B cell (primary cell): Measurements from ENCODE around the gene BIRC5. TPM values are rescaled to one million over a fixed set of nuclear protein-coding genes. Genes with fewer than 3 reads are reported as not detected.

Experiments
- ATAC-seq: fragments of 200-7000 bp; cut with Tn5 transposase; one replicate; pipeline ENCODE4 v1.10.0; 2021; ENCODE audit warnings: low read depth, mild to moderate bottlenecking, moderate number of reproducible peaks, moderate library complexity
- CTCF ChIA-PET: fragments of 350-600 bp; sonication (Branson Sonifier 250); formaldehyde crosslinking; loops from one replicate; lab custom pipeline; 2021; ENCODE audit warnings: antibody characterized with exemption, inconsistent platforms; lab: Charles Lee
- POLR2A ChIA-PET: fragments of 350-600 bp; sonication (Branson Sonifier 250); formaldehyde crosslinking; loops from one replicate; lab custom pipeline; 2021; ENCODE audit warnings: antibody characterized with exemption; lab: Charles Lee
- DNase-seq: peaks from one replicate; pipeline ENCODE4 v3.0.0; 2013
- H2AFZ ChIP-seq: 2 replicates; pipeline ENCODE4 v1.6.1; 2012; ENCODE audit warnings: mild to moderate bottlenecking, low read depth, low read length; ENCODE audit not compliant: insufficient read depth, poor library complexity, severe bottlenecking
- H3K27ac ChIP-seq, 2 donors: 1 replicate in 1 of 2; 2 replicates in 1 of 2; pipeline ENCODE4 v1.5.1; 2012 to 2013; ENCODE audit warnings: low read length in 2 of 2, mild to moderate bottlenecking in 2 of 2, moderate library complexity in 1 of 2
- H3K27me3 ChIP-seq, 4 experiments: fragments of 200-600 bp in 1 of 4; sonication (generic) in 1 of 4; replicated peaks in 1 of 4; 1 replicate in 2 of 4; 2 replicates in 2 of 4; pipeline versions ENCODE4 v1.6.1 to v1.7.0; 2013 to 2016; ENCODE audit warnings: low read length in 3 of 4, mild to moderate bottlenecking in 2 of 4, mixed read lengths in 1 of 4, moderate library complexity in 1 of 4; ENCODE audit not compliant: insufficient read depth in 4 of 4, control insufficient read depth in 3 of 4; ENCODE audit errors: control extremely low read depth in 1 of 4
- H3K36me3 ChIP-seq, 2 experiments: replicated peaks in 1 of 2; 1 replicate in 1 of 2; 2 replicates in 1 of 2; pipeline versions ENCODE4 v1.6.1 to v1.7.1; 2013; ENCODE audit warnings: low read length in 1 of 2; ENCODE audit not compliant: insufficient read depth in 2 of 2, control insufficient read depth in 1 of 2; ENCODE audit errors: control extremely low read depth in 1 of 2, extremely low read depth in 1 of 2
- H3K4me1 ChIP-seq, 2 donors: fragments of 200-600 bp in 1 of 2; sonication (generic) in 1 of 2; 1 replicate in 1 of 2; 2 replicates in 1 of 2; pipeline versions ENCODE4 v1.5.1 to v1.6.1; 2013 to 2017; ENCODE audit warnings: low read length in 2 of 2; ENCODE audit not compliant: control insufficient read depth in 2 of 2, insufficient read depth in 2 of 2
- H3K4me2 ChIP-seq: replicated peaks from 2 replicates; pipeline ENCODE3; 2012; ENCODE audit warnings: mild to moderate bottlenecking, low read depth, low read length; ENCODE audit not compliant: poor library complexity, severe bottlenecking
- H3K4me3 ChIP-seq, 5 experiments: fragments of 200-600 bp in 1 of 5; sonication (generic) in 1 of 5; 1 replicate in 3 of 5; 2 replicates in 2 of 5; pipeline versions ENCODE4 v1.5.1 to v1.7.0; 2011 to 2016; ENCODE audit warnings: low read length in 4 of 5, mild to moderate bottlenecking in 4 of 5, low read depth in 2 of 5, control low read depth in 1 of 5, moderate library complexity in 1 of 5; ENCODE audit not compliant: insufficient read depth in 1 of 5; ENCODE audit errors: control extremely low read depth in 1 of 5, extremely low read depth in 1 of 5
- H3K79me2 ChIP-seq: fragments of 200-600 bp; sonication (generic); one replicate; pipeline ENCODE4 v1.6.0; 2016; ENCODE audit warnings: low read length; ENCODE audit not compliant: control insufficient read depth, insufficient read depth
- H3K9ac ChIP-seq: fragments of 200-600 bp; sonication (generic); 2 replicates; pipeline ENCODE4 v1.6.1; 2017; ENCODE audit warnings: mild to moderate bottlenecking, low read length, moderate library complexity
- H3K9me3 ChIP-seq, 3 donors: one replicate each; pipeline versions ENCODE4 v1.6.1 to v1.7.1; 2013; ENCODE audit warnings: low read length in 2 of 3; ENCODE audit not compliant: control insufficient read depth in 2 of 3, insufficient read depth in 1 of 3; ENCODE audit errors: control extremely low read depth in 1 of 3
- H4K20me1 ChIP-seq: 2 replicates; pipeline ENCODE4 v1.6.0; 2012; ENCODE audit warnings: mild to moderate bottlenecking, low read length; ENCODE audit not compliant: insufficient read depth, control insufficient read depth, poor library complexity, severe bottlenecking
- H3K27ac Mint-ChIP-seq: one replicate; pipeline ENCODE4 v1.8.0; 2021; ENCODE audit warnings: mixed read lengths
- H3K27me3 Mint-ChIP-seq: one replicate; pipeline ENCODE4 v1.8.0; 2021; ENCODE audit warnings: mixed read lengths
- H3K4me1 Mint-ChIP-seq: one replicate; pipeline ENCODE4 v1.8.0; 2021; ENCODE audit warnings: mixed read lengths
- H3K4me3 Mint-ChIP-seq: one replicate; pipeline ENCODE4 v1.8.0; 2021; ENCODE audit warnings: mixed read lengths
- H3K9me3 Mint-ChIP-seq: one replicate; pipeline ENCODE4 v1.8.0; 2022; ENCODE audit warnings: mixed read lengths; ENCODE audit not compliant: insufficient read depth
- EZH2 ChIP-seq: IDR thresholded peaks from 2 replicates; pipeline ENCODE4 v1.6.1; 2012; ENCODE audit warnings: borderline replicate concordance, low read depth, mild to moderate bottlenecking, moderate library complexity, low read length; ENCODE audit not compliant: insufficient read depth, poor library complexity, severe bottlenecking
- WGBS: methylation state at CpG from one replicate; pipeline ENCODE4 v1.1.5; 2013; ENCODE audit warnings: missing lambda C conversion rate; ENCODE audit not compliant: insufficient coverage; 5-methylcytosine and 5-hydroxymethylcytosine counted together
- intact Hi-C: fragments of 100-400 bp; cut with micrococcal nuclease; formaldehyde crosslinking; loops from one replicate; pipeline ENCODE4 v1.10.0; 2022
- polyA plus RNA-seq: library from polyadenylated mRNA; depleted of rRNA; stranded (reverse); fragments of >200 nt; gene quantifications from 2 replicates; pipeline ENCODE4 v1.2.3, GENCODE V29; 2012
- total RNA-seq, 2 donors: library from RNA; stranded (reverse); fragments of 120-200 nt in 1 of 2; gene quantifications; 1 replicate in 1 of 2; 2 replicates in 1 of 2; pipeline versions ENCODE4 v1.2.3 to v1.2.4, GENCODE V29; 2013 to 2022
- TF ChIP-seq, protein P1 (sequence below): fragments of 200-600 bp; IDR thresholded peaks from one replicate; pipeline ENCODE4 v1.8.0; 2022; ENCODE audit warnings: antibody characterized with exemption, mild to moderate bottlenecking

The BIRC5 gene
- total and polyA plus RNA-seq, 2 donors (not counting 1 experiment from before 2014, with no cell fraction given): 0.33 to 0.84 TPM

GRCh38 chr17:78249818-78250806, 36.1 kb downstream of the BIRC5 start:
- TF ChIP-seq EZH2: no peak
- TF ChIP-seq, protein P1, sequence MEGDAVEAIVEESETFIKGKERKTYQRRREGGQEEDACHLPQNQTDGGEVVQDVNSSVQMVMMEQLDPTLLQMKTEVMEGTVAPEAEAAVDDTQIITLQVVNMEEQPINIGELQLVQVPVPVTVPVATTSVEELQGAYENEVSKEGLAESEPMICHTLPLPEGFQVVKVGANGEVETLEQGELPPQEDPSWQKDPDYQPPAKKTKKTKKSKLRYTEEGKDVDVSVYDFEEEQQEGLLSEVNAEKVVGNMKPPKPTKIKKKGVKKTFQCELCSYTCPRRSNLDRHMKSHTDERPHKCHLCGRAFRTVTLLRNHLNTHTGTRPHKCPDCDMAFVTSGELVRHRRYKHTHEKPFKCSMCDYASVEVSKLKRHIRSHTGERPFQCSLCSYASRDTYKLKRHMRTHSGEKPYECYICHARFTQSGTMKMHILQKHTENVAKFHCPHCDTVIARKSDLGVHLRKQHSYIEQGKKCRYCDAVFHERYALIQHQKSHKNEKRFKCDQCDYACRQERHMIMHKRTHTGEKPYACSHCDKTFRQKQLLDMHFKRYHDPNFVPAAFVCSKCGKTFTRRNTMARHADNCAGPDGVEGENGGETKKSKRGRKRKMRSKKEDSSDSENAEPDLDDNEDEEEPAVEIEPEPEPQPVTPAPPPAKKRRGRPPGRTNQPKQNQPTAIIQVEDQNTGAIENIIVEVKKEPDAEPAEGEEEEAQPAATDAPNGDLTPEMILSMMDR: no peak
- Histone ChIP-seq H3K9ac (no peak overlapping the region), H3K4me3 (no peak overlapping the region), H3K9me3 (peaks cover 0 to 6% (median 0%) of the 10 kb centered on the region in 3 donors), H2AFZ (no peak overlapping the region), H3K4me2 (peak overlapping the region; percentile 62), H3K27me3 (no peaks in the 10 kb centered on the region), H3K79me2 (no peaks in the 10 kb centered on the region), H3K36me3 (no peaks in the 10 kb centered on the region), H3K4me1 (peaks cover 33 to 40% of the 10 kb centered on the region in 2 donors), H4K20me1 (peaks cover 7% of the 10 kb centered on the region), H3K27ac (no peak overlapping the region)
- no peaks in the 10 kb centered on the region for H3K27me3 Mint-ChIP-seq
- WGBS: 81% methylated on average over 20 of the region's 20 CpGs
- ChIA-PET CTCF (interaction anchor here (0.5 to 6.1 kb wide), 44 partner anchors 9 to 484 kb away, joined by 3 to 83 read pairs (median 4); partner anchors contain the start of genes AFMID, TK1, TMC8 and TNRC6C), POLR2A (interaction anchor here (0.5 to 0.6 kb wide), 3 partner anchors 67 to 134 kb away, joined by 3 to 4 read pairs (median 3); no protein-coding TSS in a partner anchor)
- H3K4me1 Mint-ChIP-seq: peaks cover 33% of the 10 kb centered on the region
- no peak overlapping the region for H3K4me3 Mint-ChIP-seq
- ATAC-seq: no peak
- no peaks in the 10 kb centered on the region for H3K9me3 Mint-ChIP-seq
- peak overlapping the region; percentile 32 for H3K27ac Mint-ChIP-seq
- DNase-seq: no peak
- intact Hi-C loops: loop anchor here (2.0 to 5.0 kb wide), 2 partner anchors 111 to 118 kb away; partner anchors contain the start of genes SOCS3 and TMC8
